ENCODE measurements around the gene U2AF2.

U2AF2 gene

GRCh38 chr19:55690109-55690768 lies 35.4 kb downstream of the U2AF2 start:
- DNase-seq (ENCODE audit: low read depth): no peak

GRCh38 chr19:55690769-55691545 lies 36.1 kb downstream of the U2AF2 start:
- no peak for DNase-seq (ENCODE audit: low read depth)

- DNase-seq (ENCODE audit: low read depth): no peak
Measured at GRCh38 chr19:55691561-55692481, 37.0 kb downstream of the U2AF2 start.

GRCh38 chr19:55692681-55693081 lies 37.8 kb downstream of the U2AF2 start:
- no peak for DNase-seq (ENCODE audit: low read depth)

GRCh38 chr19:55693336-55693974 lies 38.6 kb downstream of the U2AF2 start:
- no peak for DNase-seq (ENCODE audit: low read depth)

GRCh38 chr19:55694241-55694655 lies 39.4 kb downstream of the U2AF2 start:
- DNase-seq (ENCODE audit: low read depth): no peak

GRCh38 chr19:55694656-55695491 lies 40.0 kb downstream of the U2AF2 start:
- DNase-seq (ENCODE audit: low read depth): no peak

- no peak for DNase-seq (ENCODE audit: low read depth)
Measured at GRCh38 chr19:55695511-55696290, 40.9 kb downstream of the U2AF2 start.

- DNase-seq (ENCODE audit: low read depth): no peak
Measured at GRCh38 chr19:55696301-55697068, 41.6 kb downstream of the U2AF2 start.

GRCh38 chr19:55697069-55697440 lies 42.2 kb downstream of the U2AF2 start:
- DNase-seq (ENCODE audit: low read depth): no peak

- no peak for DNase-seq (ENCODE audit: low read depth)
Measured at GRCh38 chr19:55697698-55698097, 42.9 kb downstream of the U2AF2 start.

- DNase-seq (ENCODE audit: low read depth): no peak
Measured at GRCh38 chr19:55698256-55698655, 43.4 kb downstream of the U2AF2 start.

GRCh38 chr19:55699221-55699620 lies 44.4 kb downstream of the U2AF2 start:
- DNase-seq (ENCODE audit: low read depth): no peak

GRCh38 chr19:55700813-55701212 lies 46.0 kb downstream of the U2AF2 start:
- DNase-seq (ENCODE audit: low read depth): no peak

GRCh38 chr19:55702131-55702627 lies 47.3 kb downstream of the U2AF2 start:
- no peak for DNase-seq (ENCODE audit: low read depth)

GRCh38 chr19:55703790-55704215 lies 49.0 kb downstream of the U2AF2 start:
- no peak for DNase-seq (ENCODE audit: low read depth)

- no peak for DNase-seq (ENCODE audit: low read depth)
Measured at GRCh38 chr19:55704494-55705245, 49.8 kb downstream of the U2AF2 start.

- DNase-seq (ENCODE audit: low read depth): no peak
Measured at GRCh38 chr19:55705972-55706371, 51.1 kb downstream of the U2AF2 start.

- DNase-seq (ENCODE audit: low read depth): no peak
Measured at GRCh38 chr19:55711719-55712118, 56.9 kb downstream of the U2AF2 start.

All from GM04503 (cell line).